ENCODE measurements around the gene FBXL17. TPM values are rescaled to one million over a fixed set of nuclear protein-coding genes. Genes with fewer than 3 reads are reported as not detected.

The FBXL17 gene
- total and polyA plus RNA-seq, 9 of the 15 experiments (the other 6 are each of a cell fraction or from before 2014, with no cell fraction given) = 0.32 to 5.4 (median 1.8) TPM

- CTCF ChIA-PET (ENCODE audit: low intra/inter-chr PET ratio) = no interaction called here
- H3K27ac ChIP-seq (ENCODE audit: extremely low read depth, low read depth, low read length) = no peak overlapping the region
- H2AFZ ChIP-seq (ENCODE audit: low read depth, low read length) = no peak overlapping the region
- no peaks in the 10 kb centered on the region for H3K27me3 ChIP-seq (ENCODE audit: control insufficient read depth in 2 of 2, insufficient read depth in 2 of 2, low read length in 2 of 2)
- no TSS peak for BruUV-seq (replicated peaks)
- H3K4me1 ChIP-seq (replicated peaks in 1 of 2; ENCODE audit: control insufficient read depth in 2 of 2, insufficient read depth in 2 of 2, low read length in 2 of 2) = no peaks in the 10 kb centered on the region
- DNase-seq (ENCODE audit: extremely low read depth in 1 of 4, low spot score in 3 of 4) (no peak), ATAC-seq (no peak), FAIRE-seq (no peak)
- POLR2A ChIA-PET = no interaction called here
- TF ChIP-seq XRCC4 (IDR thresholded peaks at IDR 0.05; ENCODE audit: extremely low read depth, insufficient read depth, insufficient read length) (no peak), ARNT (IDR thresholded peaks at IDR 0.05) (no peak), SNAPC5 (CRISPR knock-in tag; IDR thresholded peaks at IDR 0.05) (no peak), TEAD1 (CRISPR knock-in tag; IDR thresholded peaks at IDR 0.05) (no peak), ZNF184 (CRISPR knock-in tag; IDR thresholded peaks at IDR 0.05) (no peak), CREBBP (IDR thresholded peaks at IDR 0.05; ENCODE audit: low read depth, low read length) (no peak), MEIS2 (IDR thresholded peaks at IDR 0.05; ENCODE audit: partially characterized antibody) (no peak), MAFK (IDR thresholded peaks at IDR 0.05; ENCODE audit: low read length) (no peak), ZEB2 (IDR thresholded peaks at IDR 0.05) (no peak), SPI1 (IDR thresholded peaks at IDR 0.05; ENCODE audit: borderline replicate concordance, low read depth, low read length) (no peak)
- intact Hi-C loops (cut with micrococcal nuclease) (no loop called here), in situ Hi-C loops (cut with MboI) (no loop called here)
- H3K9me3 ChIP-seq (replicated peaks; ENCODE audit: control insufficient read depth, insufficient read depth, low read depth, low read length) = no peaks in the 10 kb centered on the region; the same call in 1 of the 2 replicates
- no peak overlapping the region for H3K4me2 ChIP-seq (ENCODE audit: insufficient read depth, low read length)
- no peak overlapping the region for H3K4me3 ChIP-seq
- no peaks in the 10 kb centered on the region for H3K36me3 ChIP-seq (ENCODE audit: control insufficient read depth, insufficient read depth, low read length)
- H4K20me1 ChIP-seq (replicated peaks; ENCODE audit: control insufficient read depth, insufficient read depth, low read length) = no peaks in the 10 kb centered on the region
- 0% methylated on average over 8 of the region's 9 CpGs for WGBS (ENCODE audit: insufficient coverage, low coverage, missing lambda C conversion rate)
- no peaks in the 10 kb centered on the region for H3K9me1 ChIP-seq (ENCODE audit: control insufficient read depth, insufficient read depth, low read length)
- no peaks in the 10 kb centered on the region for H3K79me2 ChIP-seq (ENCODE audit: control insufficient read depth, insufficient read depth, low read length)
- H3K9ac ChIP-seq (ENCODE audit: insufficient read depth in 1 of 2, low read depth in 2 of 2, low read length in 2 of 2) = no peak overlapping the region
These were observed 506.1 kb downstream of the FBXL17 start for GRCh38 chr5:107875833-107876232.

Measured in K562 (cell line).